Left lung (tissue), 10 donors: ENCODE measurements around the gene PDE4D. TPM values are rescaled to one million over a fixed set of nuclear protein-coding genes. Genes with fewer than 3 reads are reported as not detected.

Experiments
- ATAC-seq: fragments of 200-7000 bp; cut with Tn5 transposase; one replicate; pipeline ENCODE4 v1.9.1; 2020; ENCODE audit warnings: moderate library complexity
- DNase-seq, 4 donors: peaks; one replicate each; pipeline ENCODE4 v3.0.0-alpha.2; 2013 to 2020
- H3K27ac ChIP-seq, 2 donors: fragments of 200-600 bp; sonication (generic) in 1 of 2; one replicate each; pipeline versions ENCODE4 v1.5.0 to v1.8.0; 2020 to 2021
- H3K27me3 ChIP-seq, 2 donors: fragments of 200-600 bp; sonication (generic) in 1 of 2; one replicate each; pipeline versions ENCODE4 v1.5.0 to v1.8.0; 2020 to 2021
- H3K36me3 ChIP-seq, 2 donors: fragments of 200-600 bp; sonication (generic) in 1 of 2; one replicate each; pipeline versions ENCODE4 v1.5.0 to v1.8.0; 2020 to 2021
- H3K4me1 ChIP-seq, 2 donors: fragments of 200-600 bp; one replicate each; pipeline ENCODE4 v1.8.0; 2021
- H3K4me3 ChIP-seq, 2 donors: fragments of 200-600 bp; sonication (generic) in 1 of 2; one replicate each; pipeline versions ENCODE4 v1.5.0 to v1.8.0; 2020 to 2021; ENCODE audit warnings: mild to moderate bottlenecking in 1 of 2
- H3K9me3 ChIP-seq, 2 donors: fragments of 200-600 bp; sonication (generic) in 1 of 2; one replicate each; pipeline versions ENCODE4 v1.5.0 to v1.8.0; 2020 to 2021
- CTCF ChIP-seq, 2 donors: fragments of 200-600 bp; sonication (generic) in 1 of 2; IDR thresholded peaks; one replicate each; pipeline versions ENCODE4 v1.5.0 to v1.8.0; 2021; ENCODE audit warnings: antibody characterized with exemption in 2 of 2
- intact Hi-C, 2 donors: fragments of 100-400 bp; cut with DNase I; formaldehyde crosslinking; loops; one replicate each; pipeline versions ENCODE4 v1.11.2 to v1.14.2; 2022
- polyA plus RNA-seq, 6 donors: library from polyadenylated mRNA; unstranded; fragments of 120-200 nt; gene quantifications; one replicate each; pipeline ENCODE4 v1.2.1, GENCODE V29; 2013; ENCODE audit not compliant: insufficient read length in 6 of 6
- total RNA-seq, 2 donors: library from RNA; stranded (reverse); fragmentation: NEBNext Ultra II Directional; extraction: Animal tissue kit (Norgen Biotek cat#: 25700); gene quantifications; one replicate each; pipeline ENCODE4 v1.2.1, GENCODE V29; 2021
- donor health status: DM: no; HTN: yes; CAD: no.
- donor health status: DM: no; HTN: no; CAD: no.

The PDE4D gene
- total and polyA plus RNA-seq, 8 donors: 21.4 to 57.1 (median 25.4) TPM

GRCh38 chr5:59221769-59222168 is 671.8 kb downstream of the PDE4D start:
- intact Hi-C loops: no loop called here
- no peaks in the 10 kb centered on the region for H3K36me3 ChIP-seq
- H3K27me3 ChIP-seq: no peaks in the 10 kb centered on the region
- no peak overlapping the region for H3K4me3 ChIP-seq
- no peak for TF ChIP-seq CTCF (IDR thresholded peaks at IDR 0.05)
- no peaks in the 10 kb centered on the region for H3K4me1 ChIP-seq
- H3K9me3 ChIP-seq: peaks cover 0 to 6% of the 10 kb centered on the region in 2 donors
- DNase-seq (no peak), ATAC-seq (no peak)
- no peak overlapping the region for H3K27ac ChIP-seq

GRCh38 chr5:59218424-59219045 is 675.0 kb downstream of the PDE4D start:
- Histone ChIP-seq H3K4me3 (no peak overlapping the region), H3K36me3 (peaks cover 0 to 11% of the 10 kb centered on the region in 2 donors), H3K4me1 (no peaks in the 10 kb centered on the region), H3K27ac (no peak overlapping the region), H3K9me3 (no peaks in the 10 kb centered on the region), H3K27me3 (no peaks in the 10 kb centered on the region)
- intact Hi-C loops: loop anchor here in 1 of 2 donors (10.0 kb wide), 1 partner anchor 146 kb away; no protein-coding TSS in a partner anchor
- peak in 1 of 2 donors; percentile 40 for TF ChIP-seq CTCF (IDR thresholded peaks at IDR 0.05)
- ATAC-seq (no peak), DNase-seq (no peak)

GRCh38 chr5:59216841-59217240 is 676.7 kb downstream of the PDE4D start:
- Histone ChIP-seq H3K27ac (no peak overlapping the region), H3K9me3 (no peaks in the 10 kb centered on the region), H3K4me1 (no peaks in the 10 kb centered on the region), H3K4me3 (no peak overlapping the region), H3K27me3 (no peaks in the 10 kb centered on the region), H3K36me3 (peaks cover 0 to 11% of the 10 kb centered on the region in 2 donors)
- ATAC-seq: peak; percentile 88
- TF ChIP-seq CTCF (IDR thresholded peaks at IDR 0.05): no peak
- intact Hi-C loops: loop anchor here in 1 of 2 donors (10.0 kb wide), 1 partner anchor 148 kb away; no protein-coding TSS in a partner anchor
- peak in 1 of 4 donors; percentile 46 for DNase-seq

- no peak for TF ChIP-seq CTCF (IDR thresholded peaks at IDR 0.05)
- Histone ChIP-seq H3K27ac (no peak overlapping the region), H3K4me3 (no peak overlapping the region), H3K36me3 (peaks cover 0 to 11% of the 10 kb centered on the region in 2 donors), H3K27me3 (no peaks in the 10 kb centered on the region), H3K4me1 (no peaks in the 10 kb centered on the region), H3K9me3 (no peaks in the 10 kb centered on the region)
- no peak for ATAC-seq
- intact Hi-C loops: loop anchor here in 1 of 2 donors (10.0 kb wide), 1 partner anchor 152 kb away; no protein-coding TSS in a partner anchor
- no peak for DNase-seq
These were observed 680.9 kb downstream of the PDE4D start for GRCh38 chr5:59212596-59212995.

- intact Hi-C loops: loop anchor here in 1 of 2 donors (10.0 kb wide), 1 partner anchor 155 kb away; no protein-coding TSS in a partner anchor
- DNase-seq (no peak), ATAC-seq (no peak)
- Histone ChIP-seq H3K36me3 (peaks cover 0 to 8% of the 10 kb centered on the region in 2 donors), H3K9me3 (no peaks in the 10 kb centered on the region), H3K27ac (no peak overlapping the region), H3K4me3 (no peak overlapping the region), H3K27me3 (no peaks in the 10 kb centered on the region), H3K4me1 (peaks cover 0 to 5% of the 10 kb centered on the region in 2 donors)
- TF ChIP-seq CTCF (IDR thresholded peaks at IDR 0.05): no peak
These were observed 683.7 kb downstream of the PDE4D start for GRCh38 chr5:59209758-59210359.
